Hematopoietic multipotent progenitor cell treated with erythropoietin and hydrocortisone succinate and interleukin-3 and kit ligand, for 8 days (in vitro differentiated cells): ENCODE measurements around the gene HIP1.
A peak's percentile ranks its signal among the peaks of the same experiment; 100 is the strongest.
"Not testable (repeated sequence)": the region's sequence is repeated elsewhere in the genome, so short reads cannot be mapped to it uniquely, and the experiment has no call there.

Experiments used
- DNase-seq: peaks from one replicate; pipeline ENCODE4 v3.0.0-alpha.2; 2015

HIP1 gene

GRCh38 chr7:75639071-75639885 is 99.5 kb downstream of the HIP1 start:
- no peak for DNase-seq

DNA sequence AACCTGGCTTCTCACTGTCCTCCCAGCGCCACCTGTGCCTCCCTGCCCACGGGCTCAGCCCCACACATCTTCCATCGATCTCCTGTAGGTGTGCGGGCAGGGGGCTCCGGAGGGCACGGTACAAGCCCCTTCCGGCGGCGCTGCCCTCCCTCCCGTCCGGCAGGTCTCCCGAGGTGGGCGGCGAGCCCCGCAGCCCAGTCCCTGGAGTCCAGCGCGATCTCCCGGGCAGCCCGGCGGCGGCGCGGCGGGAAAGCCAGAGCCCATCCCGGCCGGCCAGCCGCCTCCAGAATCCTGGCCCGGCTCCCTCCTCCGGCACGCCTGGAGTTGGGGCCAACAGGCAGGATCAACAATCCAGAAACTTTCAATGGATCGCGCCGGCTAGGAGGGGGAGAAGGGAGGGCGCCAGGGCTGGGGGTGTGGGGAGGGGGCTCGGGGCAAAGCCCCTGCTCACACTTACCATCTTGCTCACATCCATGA is 100.1 kb downstream of the HIP1 start:
- no peak for DNase-seq

DNA sequence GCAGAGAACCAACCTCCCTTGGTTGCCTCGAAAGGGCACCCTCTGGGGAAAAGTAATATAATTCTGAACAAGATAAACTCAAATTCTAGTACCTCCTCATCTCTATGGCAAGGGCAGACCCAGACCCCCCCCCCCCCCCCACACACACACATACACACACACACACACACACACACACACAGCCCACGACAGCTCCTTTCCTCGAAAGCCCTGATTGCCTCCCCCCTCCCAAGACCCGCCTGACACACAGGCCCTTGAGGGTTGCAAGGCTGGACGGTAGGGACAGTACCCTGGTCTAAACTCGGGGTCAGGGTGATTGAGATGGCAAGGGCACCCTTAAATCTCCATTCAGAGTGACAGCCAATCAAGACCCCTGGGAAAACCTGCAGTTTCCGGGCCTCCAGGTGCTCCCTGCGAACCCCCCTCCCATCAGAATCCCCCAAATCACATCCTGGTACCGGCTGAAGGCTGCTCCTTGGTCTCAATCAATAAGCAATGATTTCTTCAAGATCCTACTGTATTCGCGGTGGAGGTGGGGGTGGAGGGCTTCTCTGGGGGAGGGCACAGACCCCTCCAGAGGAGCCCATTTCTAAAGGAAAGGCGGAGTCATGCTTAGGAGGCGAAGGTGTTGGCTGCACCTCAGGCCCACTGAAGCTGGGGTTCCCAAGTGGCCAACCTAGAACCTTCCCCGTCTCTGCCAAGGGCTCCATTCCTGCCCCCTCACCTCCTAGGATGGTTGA is 100.7 kb downstream of the HIP1 start:
- no peak for DNase-seq

DNA sequence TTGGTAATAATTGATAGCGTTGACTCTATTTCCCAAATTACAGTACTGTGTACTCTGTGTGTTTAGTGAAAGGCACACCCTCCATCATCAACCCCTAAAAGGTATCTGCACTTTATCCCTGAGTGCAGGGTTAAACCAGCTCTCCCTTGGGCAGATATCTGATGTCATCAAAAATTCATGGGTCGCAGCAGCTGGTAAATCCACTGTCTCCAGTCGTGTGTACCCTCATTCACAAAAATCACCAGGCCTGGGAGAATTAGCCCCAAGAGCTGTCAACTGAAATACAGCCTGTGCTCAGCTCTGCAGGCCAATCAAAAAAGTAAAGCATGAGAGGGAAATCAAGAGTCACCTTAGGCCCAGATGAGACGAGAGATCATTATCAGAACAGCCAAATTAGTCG is 103.7 kb downstream of the HIP1 start:
- no peak for DNase-seq

DNA sequence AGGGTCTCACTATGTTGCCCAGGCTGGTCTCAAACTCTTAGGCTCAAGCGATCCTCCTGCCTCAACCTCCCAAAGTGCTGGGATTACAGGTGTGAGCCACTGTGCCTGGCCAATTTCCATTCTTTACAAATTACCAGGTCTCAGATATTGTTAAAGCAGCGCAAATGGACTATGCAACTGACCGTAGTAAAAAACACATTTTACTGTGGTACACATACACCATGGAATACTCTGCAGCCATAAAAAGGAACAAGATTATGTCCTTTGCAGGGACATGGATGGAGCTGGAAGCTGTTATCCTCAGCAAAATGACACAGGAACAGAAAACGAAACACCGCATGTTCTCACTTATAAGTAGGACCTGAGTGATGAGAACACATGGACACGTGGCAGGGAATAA is 106.2 kb downstream of the HIP1 start:
- not testable (repeated sequence) for DNase-seq

DNA sequence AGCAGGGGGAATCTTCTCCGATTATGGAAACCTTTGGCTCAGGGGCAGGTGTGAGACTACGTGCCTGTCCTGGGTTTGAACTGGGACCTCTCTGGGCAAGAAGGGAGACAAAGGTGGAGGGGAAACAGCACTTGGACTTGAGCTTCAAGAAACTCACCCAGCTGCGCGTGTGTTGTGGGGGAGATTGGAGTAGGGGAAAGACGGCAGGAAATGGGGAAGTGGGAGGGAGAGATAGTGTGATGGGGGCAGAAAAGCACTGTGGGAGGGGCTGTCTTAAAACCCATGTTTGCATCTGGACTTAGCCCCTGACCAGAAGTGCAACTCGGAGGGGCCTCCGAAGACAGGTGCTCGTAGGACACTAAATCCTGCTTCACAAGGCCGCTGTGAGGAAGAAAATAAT is 107.0 kb downstream of the HIP1 start:
- no peak for DNase-seq

DNA sequence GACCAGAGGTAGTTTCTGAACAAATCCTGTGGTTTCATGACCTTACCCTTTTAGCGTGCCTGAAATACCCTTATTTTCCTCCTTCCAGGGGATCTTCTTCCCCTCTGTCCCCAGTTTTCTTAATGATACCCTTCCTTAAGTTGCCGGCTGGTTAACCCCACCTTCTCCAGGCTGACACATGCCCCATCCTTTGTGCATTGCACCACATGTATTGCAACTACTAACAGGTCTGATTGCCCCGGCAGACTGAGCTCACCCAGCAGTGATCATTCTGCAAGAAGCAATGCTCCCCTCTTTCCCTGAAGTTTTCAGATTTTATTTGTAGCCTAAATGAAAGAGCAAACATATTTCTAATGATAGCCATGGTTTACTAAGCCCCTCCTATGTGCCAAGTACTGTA is 108.2 kb downstream of the HIP1 start:
- DNase-seq: no peak

GRCh38 chr7:75629044-75629443 is 109.7 kb downstream of the HIP1 start:
- DNase-seq: no peak

- DNase-seq: no peak
Measured at GRCh38 chr7:75628055-75628454, 110.7 kb downstream of the HIP1 start.

DNA sequence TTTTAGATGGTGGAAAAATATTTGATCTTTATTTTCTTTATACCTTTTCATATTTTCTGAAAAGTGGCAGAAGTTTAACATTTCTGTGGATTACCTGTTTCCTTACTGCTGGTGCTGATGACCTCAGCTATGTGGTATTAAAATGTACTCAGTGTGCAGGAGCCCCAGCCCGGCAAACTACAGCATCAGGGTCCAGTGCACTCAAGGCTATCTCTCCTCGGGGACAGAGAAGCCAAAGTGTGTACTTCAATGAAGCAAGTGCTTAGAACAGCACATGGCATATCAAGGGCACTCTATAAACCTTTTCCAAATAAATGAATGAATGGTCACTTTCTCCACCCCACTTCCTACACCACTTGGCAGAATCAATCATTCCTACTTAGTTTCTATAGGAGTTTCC is 111.8 kb downstream of the HIP1 start:
- DNase-seq: no peak

- no peak for DNase-seq
Measured at GRCh38 chr7:75625868-75626267, 112.9 kb downstream of the HIP1 start.

GRCh38 chr7:75624134-75624832 is 114.5 kb downstream of the HIP1 start:
- DNase-seq: peak; percentile 9

GRCh38 chr7:75623390-75624133 is 115.2 kb downstream of the HIP1 start:
- no peak for DNase-seq

GRCh38 chr7:75621124-75621523 is 117.6 kb downstream of the HIP1 start:
- no peak for DNase-seq

GRCh38 chr7:75619636-75620035 is 119.1 kb downstream of the HIP1 start:
- no peak for DNase-seq

- peak; percentile 64 for DNase-seq
Measured at GRCh38 chr7:75617634-75618234, 121.0 kb downstream of the HIP1 start.

GRCh38 chr7:75616421-75617167 is 122.1 kb downstream of the HIP1 start:
- DNase-seq: no peak

GRCh38 chr7:75614401-75614800 is 124.3 kb downstream of the HIP1 start:
- no peak for DNase-seq

- no peak for DNase-seq
Measured at GRCh38 chr7:75613351-75613750, 125.4 kb downstream of the HIP1 start.

- DNase-seq: no peak
Measured at GRCh38 chr7:75611557-75612178, 127.1 kb downstream of the HIP1 start.

- not testable (repeated sequence) for DNase-seq
Measured at GRCh38 chr7:75609416-75609815, 129.3 kb downstream of the HIP1 start.
